Activated naive CD4-positive, alpha-beta T cell treated with anti-CD3 and anti-CD28 coated beads, Interleukin-2, amount 50 U/mL, for 16 hours (primary cell): ENCODE measurements around the gene TTLL6.
A peak's percentile ranks its signal among the peaks of the same experiment; 100 is the strongest.

ENCODE experiments used
- DNase-seq: peaks from one replicate; pipeline ENCODE4 v3.0.0-alpha.2; 2020

The TTLL6 gene

GRCh38 chr17:48734333-48735061 lies 82.5 kb downstream of the TTLL6 start:
- DNase-seq: no peak

GRCh38 chr17:48733632-48734328 lies 83.2 kb downstream of the TTLL6 start:
- no peak for DNase-seq

- no peak for DNase-seq
These were observed 84.1 kb downstream of the TTLL6 start for GRCh38 chr17:48732688-48733629.

DNA sequence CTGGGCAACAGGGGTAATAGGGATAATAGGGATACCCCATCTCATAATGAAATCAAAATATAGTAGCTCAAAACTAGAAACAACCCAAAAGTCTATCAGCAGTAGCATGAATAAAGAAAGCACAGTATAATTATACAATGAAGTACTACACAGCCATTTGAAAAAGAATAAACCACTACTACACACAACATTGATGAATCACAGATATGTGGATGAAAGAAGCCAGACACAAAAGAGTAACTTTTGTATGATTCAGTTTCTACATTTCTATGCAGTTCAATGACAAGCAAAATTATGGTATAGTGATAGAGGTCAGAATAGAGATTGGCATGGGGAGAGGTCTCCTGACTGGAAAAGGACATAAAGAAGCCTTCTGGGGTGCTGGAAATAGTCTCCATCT lies 85.7 kb downstream of the TTLL6 start:
- DNase-seq: no peak

DNA sequence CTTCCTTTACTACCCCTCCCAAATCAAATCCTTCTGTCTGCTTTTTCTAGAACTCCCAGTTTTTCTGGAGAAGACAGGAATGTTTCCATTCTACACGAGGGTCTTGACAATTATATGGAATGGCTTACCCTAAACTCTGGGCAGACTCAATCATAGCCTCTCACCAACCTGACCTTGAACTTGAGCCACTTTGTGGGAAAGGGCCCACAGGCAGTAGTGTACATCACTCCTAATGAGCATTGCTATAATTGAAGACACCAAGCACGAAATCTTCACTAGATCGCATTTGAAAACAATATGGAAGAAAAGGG lies 86.8 kb downstream of the TTLL6 start:
- DNase-seq: no peak

GRCh38 chr17:48729335-48730239 lies 87.4 kb downstream of the TTLL6 start:
- no peak for DNase-seq

DNA sequence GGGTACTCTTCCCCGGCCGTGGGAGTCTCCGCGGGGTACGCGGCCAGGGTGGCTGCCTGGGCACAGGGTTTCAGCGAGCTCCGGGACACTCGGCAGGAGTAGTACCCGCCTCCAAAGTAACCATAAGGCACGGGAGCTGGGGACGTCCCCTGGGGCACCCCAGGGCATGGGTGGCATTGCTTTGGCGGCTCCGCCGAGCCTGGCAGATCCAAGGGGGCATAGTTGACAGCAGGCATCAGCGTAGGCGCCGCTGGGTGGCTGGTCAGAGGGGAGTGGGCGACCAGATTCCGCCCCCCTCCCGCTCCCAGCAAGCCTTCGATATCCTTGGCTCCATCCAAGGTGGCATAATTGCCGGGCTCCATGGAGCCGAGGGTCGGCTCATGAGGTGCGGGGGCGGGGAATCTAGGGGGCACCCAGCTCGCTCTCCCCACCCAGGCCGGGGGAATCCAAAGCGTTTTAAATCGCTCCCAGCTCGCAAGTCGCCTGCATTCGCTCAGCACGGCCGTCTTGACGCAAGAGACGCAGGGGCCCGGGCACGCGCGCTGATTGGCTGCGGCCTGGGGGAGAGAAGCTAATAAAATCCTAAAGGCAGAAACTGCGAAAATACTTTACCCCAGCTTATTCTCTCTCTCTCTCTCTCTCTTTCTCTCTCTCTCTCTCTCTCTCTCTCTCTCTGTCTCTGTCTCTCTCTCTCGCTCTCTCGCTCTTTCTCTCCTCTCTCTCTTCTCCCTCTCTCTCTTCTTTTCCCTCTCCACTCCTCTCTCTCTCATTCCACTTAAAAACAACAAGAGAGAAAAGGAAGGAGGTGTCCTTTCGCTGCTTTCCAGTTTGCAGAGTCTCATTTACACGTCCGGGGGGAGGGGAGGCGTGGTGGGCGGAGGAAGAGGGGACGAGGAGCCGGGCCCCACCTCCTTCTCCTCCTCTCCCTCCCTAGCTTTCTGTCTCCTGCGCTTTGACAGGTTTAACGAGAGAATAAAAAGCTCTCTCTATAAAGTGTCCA lies 88.5 kb downstream of the TTLL6 start, which contains the start of gene HOXB13:
TSS of gene HOXB13 (minus strand) at position 519 of the 1,000 bp plus-strand sequence. CDS start at position 362, 157 bp downstream.
- peak; percentile 50 for DNase-seq

DNA sequence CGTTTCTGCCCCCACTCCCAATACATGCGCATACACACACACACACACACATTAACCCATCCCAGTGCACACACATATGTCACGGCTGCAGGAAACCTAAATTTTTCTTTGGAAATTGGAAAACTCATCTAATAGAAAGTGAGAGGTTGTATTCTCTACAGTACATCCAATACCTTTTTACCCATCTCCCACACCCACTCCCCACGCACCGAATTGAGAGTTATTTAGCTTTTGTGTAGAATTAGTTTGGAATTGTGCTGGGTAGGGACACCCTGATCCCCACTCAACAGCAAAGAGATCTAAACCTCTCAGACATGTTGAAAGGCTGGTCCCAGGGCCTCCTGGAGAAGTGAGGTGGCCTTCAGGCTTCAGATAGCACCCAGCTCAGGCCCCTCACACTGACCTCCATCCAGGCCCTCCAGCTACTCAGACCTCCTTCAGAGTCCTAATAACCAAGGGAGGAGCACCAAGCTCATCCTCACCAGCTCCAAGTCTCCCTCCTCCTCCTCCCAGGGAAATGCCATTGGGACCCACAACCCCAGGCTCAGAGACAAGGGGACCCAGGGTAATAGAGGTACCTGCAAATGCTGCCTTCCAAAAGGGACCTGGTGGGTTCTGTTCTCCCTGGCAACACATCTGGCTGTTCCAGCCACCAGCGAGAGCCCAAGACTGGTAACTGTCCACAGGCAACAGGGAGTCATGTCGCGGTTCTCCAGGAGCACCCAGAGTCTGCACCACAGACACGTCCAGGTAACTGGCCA lies 89.4 kb downstream of the TTLL6 start:
- DNase-seq: no peak

- DNase-seq: no peak
These were observed 90.1 kb downstream of the TTLL6 start for GRCh38 chr17:48726916-48727286.

DNA sequence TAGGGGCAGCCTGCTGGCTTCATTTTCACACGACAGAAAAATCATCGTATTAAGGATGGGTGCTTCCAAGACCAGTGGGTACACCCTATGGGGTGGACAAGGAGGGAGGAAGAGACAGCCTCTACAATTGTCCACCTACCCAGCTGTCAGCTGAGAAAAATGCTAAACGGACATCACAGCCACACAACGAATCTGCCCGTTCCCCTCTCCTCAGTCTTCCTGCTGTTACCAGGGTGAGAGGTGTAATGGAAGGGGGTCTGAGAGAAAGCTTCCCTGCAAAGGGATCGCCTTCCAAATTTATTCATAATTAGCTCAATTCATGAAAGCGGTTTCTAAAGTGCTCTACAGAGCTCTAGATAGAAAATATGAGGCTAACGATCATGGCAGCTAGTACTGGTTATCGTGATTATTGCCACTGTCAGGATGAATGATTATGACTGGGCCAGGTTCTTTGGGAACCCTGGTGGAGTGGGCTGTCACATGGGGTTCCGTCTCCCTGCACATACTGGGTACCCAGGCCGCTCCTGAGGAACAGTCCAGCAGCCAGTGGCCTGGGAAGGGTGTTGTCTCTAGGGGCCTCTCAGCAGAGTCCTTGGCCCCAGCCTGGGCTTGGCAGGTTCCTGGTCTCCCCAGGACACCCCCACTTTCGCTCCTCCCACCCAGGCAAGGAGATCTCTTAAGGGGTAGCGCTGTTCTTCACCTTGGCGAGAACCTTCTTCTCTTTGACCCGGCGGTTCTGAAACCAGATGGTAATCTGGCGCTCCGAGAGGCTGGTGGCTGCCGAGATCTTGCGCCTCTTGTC lies 90.7 kb downstream of the TTLL6 start:
- no peak for DNase-seq

GRCh38 chr17:48725288-48726064 lies 91.6 kb downstream of the TTLL6 start:
- no peak for DNase-seq

DNA sequence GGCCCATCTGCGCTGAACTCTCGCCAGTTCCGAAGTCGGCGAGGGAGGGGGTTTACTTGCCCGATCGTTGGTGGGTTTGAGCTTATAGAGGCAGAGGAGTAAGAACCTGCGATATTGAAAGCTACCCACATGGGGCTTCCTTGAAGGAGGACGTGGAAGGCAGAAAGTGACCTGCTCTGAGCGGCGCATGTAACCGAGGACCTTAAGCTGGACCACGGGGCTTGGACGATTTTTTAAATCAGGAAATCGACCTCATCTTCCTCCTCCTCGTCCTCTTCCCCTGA lies 92.1 kb downstream of the TTLL6 start:
- no peak for DNase-seq

GRCh38 chr17:48724251-48725003 lies 92.6 kb downstream of the TTLL6 start:
- peak; percentile 79 for DNase-seq

DNA sequence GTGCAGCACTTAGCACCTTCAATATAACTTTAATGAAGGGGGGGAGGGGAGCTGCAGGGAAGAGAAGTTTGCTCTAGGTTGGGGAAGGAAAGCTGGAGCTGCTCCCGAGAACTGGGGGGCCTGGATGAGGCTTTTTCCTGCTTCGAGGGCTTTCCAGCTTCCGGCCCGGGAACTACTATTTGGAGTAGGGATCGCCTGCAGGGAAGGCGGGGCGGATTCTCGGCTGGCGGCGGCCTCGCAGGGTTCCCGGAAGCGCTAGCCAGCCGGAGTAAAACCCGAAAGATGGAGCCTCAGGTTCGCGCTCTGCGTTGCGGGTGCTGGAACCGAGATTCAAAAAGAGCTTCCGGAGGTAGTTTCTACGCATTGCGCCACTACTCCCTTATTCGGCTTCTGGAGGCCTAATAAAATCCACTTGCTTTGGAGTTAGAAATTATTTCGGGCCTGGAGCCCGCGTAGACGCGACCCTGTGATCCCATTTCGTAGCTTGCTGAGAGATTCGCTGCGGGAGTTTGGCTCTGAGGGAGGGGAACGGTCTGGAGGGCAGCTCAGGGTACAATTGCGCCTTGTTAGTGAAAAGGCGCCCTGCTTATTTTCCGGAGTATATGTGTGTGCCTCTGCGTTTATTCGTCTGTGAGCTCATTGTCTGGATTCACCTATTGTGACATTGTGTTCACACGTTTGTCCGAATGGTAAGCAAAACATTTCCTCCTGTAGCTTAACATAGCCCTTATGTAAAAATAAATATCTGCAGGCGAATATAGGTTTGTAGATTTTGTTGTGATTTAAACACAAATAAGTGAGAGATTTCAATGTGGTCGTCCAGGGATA lies 93.4 kb downstream of the TTLL6 start:
- DNase-seq: peak; percentile 22

DNA sequence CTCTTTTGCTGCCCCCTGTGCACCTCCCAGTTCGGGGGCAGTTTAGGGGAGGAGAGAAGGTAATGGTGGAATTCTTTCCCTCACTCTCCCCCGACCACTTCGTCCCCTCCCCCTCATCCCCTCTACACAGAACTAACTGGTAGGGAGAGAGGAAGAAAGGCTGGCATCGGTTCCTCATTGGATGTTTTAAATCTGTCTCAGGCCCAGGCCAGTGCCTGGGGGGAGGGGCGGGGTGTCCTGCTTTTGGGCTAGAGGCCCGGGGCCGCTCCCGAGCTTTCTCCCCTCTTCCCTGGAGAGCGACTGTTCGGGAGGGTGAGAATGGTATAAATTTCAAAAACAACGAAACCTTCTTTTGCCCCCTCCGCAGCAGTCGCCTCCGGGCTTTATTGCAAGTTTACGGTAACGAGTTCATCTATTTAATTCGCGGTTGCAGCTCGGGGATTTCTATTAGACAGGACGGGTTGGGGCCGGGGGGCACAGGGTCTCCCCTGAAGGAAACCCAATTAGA lies 94.1 kb downstream of the TTLL6 start, which contains the start of gene PRAC2:
TSS of gene PRAC2 (plus strand) at position 271 of the 508 bp plus-strand sequence. CDS start 1,226 bp downstream, outside the sequence.
- peak; percentile 11 for DNase-seq

DNA sequence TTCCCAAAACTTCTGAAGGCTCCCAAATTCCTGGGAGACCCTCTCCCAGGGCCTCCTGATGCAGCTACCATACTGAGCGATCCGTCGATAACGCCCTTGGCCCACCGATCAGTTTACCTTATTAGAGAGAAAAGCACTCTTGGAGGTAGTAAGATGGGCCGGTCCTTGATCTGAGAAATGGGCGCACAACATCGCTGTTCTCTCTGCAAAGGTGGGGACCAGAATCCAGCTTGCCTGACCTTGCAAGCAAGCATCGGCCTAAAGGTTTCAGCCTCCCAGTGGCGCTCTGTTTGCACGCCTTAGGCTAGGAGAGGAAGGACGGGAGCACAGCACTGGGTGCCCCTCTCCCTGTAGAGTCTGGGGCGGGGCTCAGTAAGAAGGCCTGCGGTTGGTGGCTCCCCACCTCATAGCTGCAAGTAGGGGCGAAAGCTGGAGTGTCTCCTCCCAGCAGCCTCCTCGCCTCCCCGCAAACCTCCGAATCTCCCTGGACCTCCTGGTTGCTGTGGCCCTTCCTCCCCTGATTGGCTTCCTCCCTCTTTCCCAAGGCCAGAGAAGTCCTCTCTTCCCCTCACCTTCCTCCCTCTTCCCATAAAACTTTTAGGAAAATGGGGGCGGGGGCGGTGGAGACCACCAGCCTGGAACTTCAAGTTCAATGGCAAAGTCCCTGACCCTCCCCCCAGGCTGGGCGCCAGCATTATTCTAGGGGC lies 94.7 kb downstream of the TTLL6 start, which contains the start of gene PRAC1:
TSS of gene PRAC1 (minus strand) at position 318 of the 707 bp plus-strand sequence. CDS start at position 192, 126 bp downstream.
- no peak for DNase-seq
